ENCODE data around the gene CCR7. TPM values are rescaled to one million over a fixed set of nuclear protein-coding genes. Genes with fewer than 3 reads are reported as not detected.

Gene CCR7
- total and polyA plus RNA-seq, 11 donors: 0.09 to 2.2 (median 0.23) TPM; not detected in 3

- H3K9me3 ChIP-seq: no peaks in the 10 kb centered on the region
- no peaks in the 10 kb centered on the region for H3K27me3 ChIP-seq
- WGBS, 4 donors: 84 to 88% (median 87%) methylated on average over 22 of the region's 22 CpGs
- no peaks in the 10 kb centered on the region for H3K36me3 ChIP-seq
- intact Hi-C loops (cut with DNase I): loop anchor here in 1 of 10 donors (10.0 kb wide), 1 partner anchor 1062 kb away; no protein-coding TSS in a partner anchor
- peak overlapping the region in 2 of 12 donors; percentile 62 to 75 for H3K27ac ChIP-seq
- H3K4me3 ChIP-seq: no peak overlapping the region
- no peak for TF ChIP-seq POLR2A (IDR thresholded peaks at IDR 0.05)
- DNase-seq: no peak
- H3K4me1 ChIP-seq: peaks cover 0 to 24% (median 0%) of the 10 kb centered on the region in 12 donors
- peak in 1 of 4 donors; percentile 22 for ATAC-seq
Observed at GRCh38 chr17:40602445-40603443, 37.5 kb upstream of the CCR7 start.

- WGBS, 4 donors: 72 to 76% (median 76%) methylated on average over 8 of the region's 8 CpGs
- H3K27me3 ChIP-seq: no peaks in the 10 kb centered on the region
- ATAC-seq: no peak
- peak overlapping the region in 1 of 12 donors; percentile 15 for H3K27ac ChIP-seq
- no peaks in the 10 kb centered on the region for H3K36me3 ChIP-seq
- intact Hi-C loops (cut with DNase I): loop anchor here in 1 of 10 donors (10.0 kb wide), 1 partner anchor 1064 kb away; no protein-coding TSS in a partner anchor
- TF ChIP-seq POLR2A (IDR thresholded peaks at IDR 0.05) (no peak), CTCF (IDR thresholded peaks at IDR 0.05) (no peak)
- no peak overlapping the region for H3K4me3 ChIP-seq
- H3K9me3 ChIP-seq: no peaks in the 10 kb centered on the region
- H3K4me1 ChIP-seq: peaks cover 0 to 20% (median 0%) of the 10 kb centered on the region in 12 donors
- no peak for DNase-seq
Observed at GRCh38 chr17:40600486-40601046, 35.3 kb upstream of the CCR7 start.

- DNase-seq (no peak), ATAC-seq (no peak)
- peak overlapping the region in 1 of 12 donors; percentile 71 for H3K27ac ChIP-seq
- 75 to 82% (median 78%) methylated on average over 7 of the region's 7 CpGs for WGBS, 4 donors
- H3K27me3 ChIP-seq: no peaks in the 10 kb centered on the region
- TF ChIP-seq CTCF (IDR thresholded peaks at IDR 0.05) (no peak), POLR2A (IDR thresholded peaks at IDR 0.05) (no peak)
- intact Hi-C loops (cut with DNase I): no loop called here
- H3K36me3 ChIP-seq: no peaks in the 10 kb centered on the region
- H3K4me3 ChIP-seq: no peak overlapping the region
- no peaks in the 10 kb centered on the region for H3K9me3 ChIP-seq
- peaks cover 0 to 20% (median 0%) of the 10 kb centered on the region in 12 donors for H3K4me1 ChIP-seq
Observed at GRCh38 chr17:40599468-40599763, 34.1 kb upstream of the CCR7 start.

- intact Hi-C loops (cut with DNase I): no loop called here
- WGBS, 4 donors: 77 to 82% (median 79%) methylated on average over 20 of the region's 20 CpGs
- Histone ChIP-seq H3K36me3 (no peaks in the 10 kb centered on the region), H3K9me3 (no peaks in the 10 kb centered on the region), H3K27me3 (no peaks in the 10 kb centered on the region), H3K4me1 (peaks cover 0 to 20% (median 0%) of the 10 kb centered on the region in 12 donors), H3K27ac (peak overlapping the region in 5 of 12 donors; percentile 22 to 71 (median 40)), H3K4me3 (no peak overlapping the region)
- DNase-seq: peak in 1 of 5 donors; percentile 20
- TF ChIP-seq POLR2A (IDR thresholded peaks at IDR 0.05) (no peak), CTCF (IDR thresholded peaks at IDR 0.05) (no peak)
- peak in 3 of 4 donors; percentile 8 to 55 (median 34) for ATAC-seq
Observed at GRCh38 chr17:40598619-40599467, 33.6 kb upstream of the CCR7 start.
